Endothelial cell of umbilical vein (primary cell): ENCODE results near the gene TMEM164. TPM values are rescaled to one million over a fixed set of nuclear protein-coding genes. Genes with fewer than 3 reads are reported as not detected.

ENCODE experiments used
- BruUV-seq: library from RNA; stranded (reverse); fragments of 400-500 nt; replicated peaks from 2 replicates; lab custom pipeline; 2021; lab: Mats Ljungman, UMichigan
- CTCF ChIA-PET: fragments of 300-600, 350-600 bp; sonication (Branson Sonifier 250); formaldehyde crosslinking; loops from one replicate; lab custom pipeline; 2021; ENCODE audit warnings: antibody characterized with exemption, inconsistent platforms; lab: Charles Lee
- POLR2A ChIA-PET: fragments of 300-600, 350-600 bp; sonication (Branson Sonifier 250); formaldehyde crosslinking; loops from one replicate; lab custom pipeline; 2021; ENCODE audit warnings: antibody characterized with exemption, inconsistent platforms; lab: Charles Lee
- DNase-seq: peaks from one replicate; pipeline ENCODE4 v3.0.0-alpha.2; 2011; ENCODE audit warnings: low read depth, low spot score
- FAIRE-seq: peaks from 2 replicates; lab custom pipeline; 2011; peaks lifted over from hg19 to GRCh38; lab: Jason Lieb, UNC
- H2AFZ ChIP-seq: 2 replicates; pipeline ENCODE4 v1.6.0; 2012; ENCODE audit warnings: low read depth, low read length, control low read depth, inconsistent platforms
- H3K27ac ChIP-seq: 2 replicates; pipeline ENCODE4 v1.5.1; 2011; ENCODE audit warnings: low read depth, mild to moderate bottlenecking, control low read depth, low read length, moderate library complexity; ENCODE audit not compliant: insufficient read depth
- H3K27me3 ChIP-seq, 2 experiments: 2 replicates each; pipeline versions ENCODE4 v1.6.0 to v1.6.1; 2011; ENCODE audit warnings: low read length in 2 of 2, mixed read lengths in 1 of 2; ENCODE audit not compliant: control insufficient read depth in 2 of 2, insufficient read depth in 2 of 2
- H3K36me3 ChIP-seq, 2 experiments: 2 replicates in 1 of 2; 3 replicates in 1 of 2; pipeline ENCODE4 v1.5.1; 2011; ENCODE audit warnings: low read length in 2 of 2, mild to moderate bottlenecking in 1 of 2, moderate library complexity in 1 of 2; ENCODE audit not compliant: control insufficient read depth in 2 of 2, insufficient read depth in 2 of 2; ENCODE audit errors: extremely low read depth in 1 of 2
- H3K4me1 ChIP-seq: 3 replicates; pipeline ENCODE4 v1.5.1; 2011; ENCODE audit warnings: mild to moderate bottlenecking, low read length; ENCODE audit not compliant: control insufficient read depth, insufficient read depth; ENCODE audit errors: extremely low read depth
- H3K4me2 ChIP-seq: 2 replicates; pipeline ENCODE4 v1.6.1; 2011; ENCODE audit warnings: low read length, control low read depth, mixed read lengths; ENCODE audit not compliant: insufficient read depth
- H3K4me3 ChIP-seq, 3 experiments: fragments of 200-600 bp in 1 of 3; sonication (generic), shearing (Covaris generic) in 1 of 3; replicated peaks in 1 of 3; 2 replicates each; pipeline ENCODE4 v1.5.1; 2011 to 2016; ENCODE audit warnings: control low read depth in 3 of 3, low read length in 3 of 3, mild to moderate bottlenecking in 2 of 3, inconsistent platforms in 1 of 3, low read depth in 1 of 3, moderate library complexity in 1 of 3; ENCODE audit not compliant: insufficient read depth in 1 of 3
- H3K79me2 ChIP-seq: 2 replicates; pipeline ENCODE4 v1.6.0; 2012; ENCODE audit warnings: low read length, inconsistent platforms; ENCODE audit not compliant: control insufficient read depth, insufficient read depth
- H3K9ac ChIP-seq: replicated peaks from 2 replicates; pipeline ENCODE3; 2011; ENCODE audit warnings: low read length, control low read depth; ENCODE audit not compliant: insufficient read depth; ENCODE audit errors: extremely low read depth
- H3K9me1 ChIP-seq: replicated peaks from 3 replicates; pipeline ENCODE4 v1.6.0; 2011; ENCODE audit warnings: mild to moderate bottlenecking, low read length; ENCODE audit not compliant: control insufficient read depth, insufficient read depth; ENCODE audit errors: extremely low read depth
- H3K9me3 ChIP-seq: replicated peaks from 2 replicates; pipeline ENCODE4 v1.5.1; 2012; ENCODE audit warnings: low read length, inconsistent platforms; ENCODE audit not compliant: control insufficient read depth, insufficient read depth
- H4K20me1 ChIP-seq: replicated peaks from 2 replicates; pipeline ENCODE3; 2011; ENCODE audit warnings: mild to moderate bottlenecking, low read length; ENCODE audit not compliant: control insufficient read depth, insufficient read depth; ENCODE audit errors: extremely low read depth
- CTCF ChIP-seq, 2 donors: IDR thresholded peaks; 1 replicate in 1 of 2; 2 replicates in 1 of 2; pipeline ENCODE4 v1.5.1; 2011; ENCODE audit warnings: low read length in 2 of 2, mild to moderate bottlenecking in 2 of 2, moderate library complexity in 2 of 2, control low read depth in 1 of 2, inconsistent platforms in 1 of 2, low read depth in 1 of 2; ENCODE audit not compliant: insufficient read depth in 1 of 2; ENCODE audit errors: extremely low read depth in 1 of 2
- EZH2 ChIP-seq: IDR thresholded peaks from 2 replicates; pipeline ENCODE4 v1.6.1; 2012; ENCODE audit warnings: borderline replicate concordance, low read depth, mild to moderate bottlenecking, moderate library complexity, low read length, inconsistent platforms; ENCODE audit not compliant: severe bottlenecking
- FOS ChIP-seq: IDR thresholded peaks from 2 replicates; pipeline ENCODE4 v1.6.1; 2011; ENCODE audit warnings: mild to moderate bottlenecking, low read length, moderate library complexity, borderline replicate concordance; ENCODE audit not compliant: insufficient read depth
- GATA2 ChIP-seq: IDR thresholded peaks from 2 replicates; pipeline ENCODE4 v1.7.0; 2011; ENCODE audit warnings: low read depth, mild to moderate bottlenecking, moderate library complexity, mixed read lengths, low read length; ENCODE audit not compliant: insufficient read length, insufficient read depth
- JUN ChIP-seq: IDR thresholded peaks from 2 replicates; pipeline ENCODE4 v1.6.1; 2011; ENCODE audit warnings: borderline replicate concordance, low read depth; ENCODE audit not compliant: insufficient read length, insufficient read depth
- MAX ChIP-seq: IDR thresholded peaks from 2 replicates; pipeline ENCODE4 v1.6.1; 2011; ENCODE audit not compliant: insufficient read depth, insufficient read length
- MYC ChIP-seq: IDR thresholded peaks from one replicate; pipeline ENCODE4 v1.6.1; 2011; ENCODE audit warnings: mild to moderate bottlenecking, low read depth, low read length
- POLR2A ChIP-seq: IDR thresholded peaks from 2 replicates; pipeline ENCODE4 v1.6.1; 2012; ENCODE audit warnings: low read depth, mild to moderate bottlenecking, control low read depth, low read length
- POLR2AphosphoS5 ChIP-seq: IDR thresholded peaks from 2 replicates; pipeline ENCODE4 v1.6.1; 2012; ENCODE audit warnings: low read depth, mild to moderate bottlenecking, control low read depth, low read length, moderate library complexity; ENCODE audit not compliant: insufficient read depth
- dilution Hi-C: fragments of 300-500 bp; cut with MboI; formaldehyde crosslinking; loops from one replicate; pipeline ENCODE4 v1.15.0; 2019; ENCODE audit warnings: low sequenced_read_pairs; ENCODE audit not compliant: extremely low pct_ligation_motif_present
- intact Hi-C: fragments of 100-400 bp; cut with micrococcal nuclease; formaldehyde crosslinking; loops from one replicate; pipeline ENCODE4 v1.10.0; 2022
- polyA plus RNA-seq, 4 experiments: library from polyadenylated mRNA; depleted of rRNA in 3 of 4; stranded (reverse) in 3 of 4; unstranded in 1 of 4; fragments of >200 nt; gene quantifications; 2 replicates each; pipeline versions ENCODE4 v1.2.1 to v1.2.3, GENCODE V29; 2011 to 2012; ENCODE audit warnings: missing spikeins in 1 of 4
- total RNA-seq: library from RNA; stranded (reverse); gene quantifications from 2 replicates; pipeline ENCODE4 v1.2.3, GENCODE V29; 2021

TMEM164 gene
- total and polyA plus RNA-seq, 2 donors (not counting 3 experiments of a cell fraction or from before 2014, with no cell fraction given) = 12.8 to 22.2 TPM

- no peak overlapping the region for H2AFZ ChIP-seq
- no peaks in the 10 kb centered on the region for H3K9me1 ChIP-seq
- DNase-seq (no peak), FAIRE-seq (no peak)
- H4K20me1 ChIP-seq = no peaks in the 10 kb centered on the region
- H3K4me2 ChIP-seq = no peak overlapping the region
- H3K4me1 ChIP-seq = peaks cover 2% of the 10 kb centered on the region
- no peaks in the 10 kb centered on the region for H3K9me3 ChIP-seq
- no peak overlapping the region for H3K27ac ChIP-seq
- no peak overlapping the region for H3K4me3 ChIP-seq
- H3K79me2 ChIP-seq = no peaks in the 10 kb centered on the region
- no peaks in the 10 kb centered on the region for H3K36me3 ChIP-seq
- no peak overlapping the region for H3K9ac ChIP-seq
- no peak for TF ChIP-seq JUN
- no peak for TF ChIP-seq POLR2A
- no peak for TF ChIP-seq MAX
- TF ChIP-seq POLR2AphosphoS5 = no peak
- no peak for TF ChIP-seq CTCF (IDR thresholded peaks at IDR 0.05; ENCODE audit: extremely low read depth in 1 of 2, insufficient read depth in 1 of 2, low read depth in 1 of 2, low read length in 2 of 2)
- no peak for TF ChIP-seq FOS
- TF ChIP-seq EZH2 = no peak
- no peak for TF ChIP-seq MYC
- TF ChIP-seq GATA2 = no peak
- ChIA-PET POLR2A (no interaction called here), CTCF (no interaction called here)
- intact Hi-C loops (no loop called here), dilution Hi-C loops (no loop called here)
- no TSS peak for BruUV-seq
- H3K27me3 ChIP-seq = no peaks in the 10 kb centered on the region
Measured at GRCh38 chrX:110056419-110056818, 53.5 kb downstream of the TMEM164 start.
